PC-3 (cell line): ENCODE data around the gene UBR2.

Experiments used
- EZH2phosphoT487 ChIP-seq: fragments of 300-600 bp; sonication (generic); IDR thresholded peaks from 2 replicates; pipeline ENCODE4 v1.6.1; 2018; ENCODE audit warnings: mild to moderate bottlenecking, antibody characterized with exemption, low read length, borderline replicate concordance
- TF ChIP-seq, protein P1 (sequence below): fragments of 300-600 bp; sonication (generic); conservative IDR thresholded peaks from 2 replicates; pipeline ENCODE4 v1.5.1; 2017; ENCODE audit warnings: antibody characterized with exemption, low read depth, mild to moderate bottlenecking, low read length

DNA sequence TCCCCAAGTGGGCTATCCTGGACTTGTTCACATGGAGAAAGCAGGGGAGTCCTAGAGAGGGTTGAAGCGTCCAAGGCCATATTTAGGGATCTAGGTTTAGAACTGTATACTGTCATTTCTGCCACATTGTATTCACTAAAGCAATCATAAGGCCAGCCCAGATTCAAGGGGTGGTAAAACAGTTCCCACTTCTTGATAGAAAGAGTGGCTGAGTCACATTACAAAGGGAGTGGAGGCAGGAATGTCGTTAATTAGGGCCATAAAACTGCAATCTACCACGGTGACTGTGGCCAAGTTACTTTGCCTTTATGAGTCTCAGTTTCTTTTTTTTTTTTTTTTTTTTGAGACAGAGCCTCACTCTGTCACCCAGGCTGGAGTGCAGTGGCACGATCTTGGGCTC lies 7.4 kb upstream of the UBR2 start:
- TF ChIP-seq, protein P1, sequence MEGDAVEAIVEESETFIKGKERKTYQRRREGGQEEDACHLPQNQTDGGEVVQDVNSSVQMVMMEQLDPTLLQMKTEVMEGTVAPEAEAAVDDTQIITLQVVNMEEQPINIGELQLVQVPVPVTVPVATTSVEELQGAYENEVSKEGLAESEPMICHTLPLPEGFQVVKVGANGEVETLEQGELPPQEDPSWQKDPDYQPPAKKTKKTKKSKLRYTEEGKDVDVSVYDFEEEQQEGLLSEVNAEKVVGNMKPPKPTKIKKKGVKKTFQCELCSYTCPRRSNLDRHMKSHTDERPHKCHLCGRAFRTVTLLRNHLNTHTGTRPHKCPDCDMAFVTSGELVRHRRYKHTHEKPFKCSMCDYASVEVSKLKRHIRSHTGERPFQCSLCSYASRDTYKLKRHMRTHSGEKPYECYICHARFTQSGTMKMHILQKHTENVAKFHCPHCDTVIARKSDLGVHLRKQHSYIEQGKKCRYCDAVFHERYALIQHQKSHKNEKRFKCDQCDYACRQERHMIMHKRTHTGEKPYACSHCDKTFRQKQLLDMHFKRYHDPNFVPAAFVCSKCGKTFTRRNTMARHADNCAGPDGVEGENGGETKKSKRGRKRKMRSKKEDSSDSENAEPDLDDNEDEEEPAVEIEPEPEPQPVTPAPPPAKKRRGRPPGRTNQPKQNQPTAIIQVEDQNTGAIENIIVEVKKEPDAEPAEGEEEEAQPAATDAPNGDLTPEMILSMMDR = no peak
- TF ChIP-seq EZH2phosphoT487 = no peak
